Right ventricle myocardium inferior (tissue), 1 donor: ENCODE results near the gene LIPT2. TPM values are rescaled to one million over a fixed set of nuclear protein-coding genes. Genes with fewer than 3 reads are reported as not detected.
"Not testable (repeated sequence)": the region's sequence is repeated elsewhere in the genome, so short reads cannot be mapped to it uniquely, and the experiment has no call there.

Source experiments
- ATAC-seq: fragments of 200-7000 bp; cut with Tn5 transposase; one replicate; pipeline ENCODE4 v1.9.1; 2020; ENCODE audit warnings: mild to moderate bottlenecking, moderate library complexity
- DNase-seq: peaks from one replicate; pipeline ENCODE4 v3.0.0; 2021; ENCODE audit errors: missing footprints
- intact Hi-C: fragments of 100-400 bp; cut with DNase I; formaldehyde crosslinking; loops from one replicate; pipeline ENCODE4 v1.11.0; 2022
- long read RNA-seq: library from polyadenylated mRNA; unstranded; transcript quantifications from one replicate; pipeline ENCODE4 v2.0.0, GENCODE V29; 2021
- total RNA-seq: library from RNA; stranded (reverse); fragmentation: NEBNext Ultra II Directional; extraction: Animal tissue kit (Norgen Biotek cat#: 25700); gene quantifications from one replicate; pipeline ENCODE4 v1.2.1, GENCODE V29; 2021
- donor health status: DM: no; HTN: yes; CAD: no; lungs with severe emphysema.

The LIPT2 gene
- 0.49 TPM for total RNA-seq
- long read RNA-seq, partial matches to known transcripts: 0 of 1 reads
- long read RNA-seq, other reads (novel, unspliced or antisense): 0 of 1 reads

DNA sequence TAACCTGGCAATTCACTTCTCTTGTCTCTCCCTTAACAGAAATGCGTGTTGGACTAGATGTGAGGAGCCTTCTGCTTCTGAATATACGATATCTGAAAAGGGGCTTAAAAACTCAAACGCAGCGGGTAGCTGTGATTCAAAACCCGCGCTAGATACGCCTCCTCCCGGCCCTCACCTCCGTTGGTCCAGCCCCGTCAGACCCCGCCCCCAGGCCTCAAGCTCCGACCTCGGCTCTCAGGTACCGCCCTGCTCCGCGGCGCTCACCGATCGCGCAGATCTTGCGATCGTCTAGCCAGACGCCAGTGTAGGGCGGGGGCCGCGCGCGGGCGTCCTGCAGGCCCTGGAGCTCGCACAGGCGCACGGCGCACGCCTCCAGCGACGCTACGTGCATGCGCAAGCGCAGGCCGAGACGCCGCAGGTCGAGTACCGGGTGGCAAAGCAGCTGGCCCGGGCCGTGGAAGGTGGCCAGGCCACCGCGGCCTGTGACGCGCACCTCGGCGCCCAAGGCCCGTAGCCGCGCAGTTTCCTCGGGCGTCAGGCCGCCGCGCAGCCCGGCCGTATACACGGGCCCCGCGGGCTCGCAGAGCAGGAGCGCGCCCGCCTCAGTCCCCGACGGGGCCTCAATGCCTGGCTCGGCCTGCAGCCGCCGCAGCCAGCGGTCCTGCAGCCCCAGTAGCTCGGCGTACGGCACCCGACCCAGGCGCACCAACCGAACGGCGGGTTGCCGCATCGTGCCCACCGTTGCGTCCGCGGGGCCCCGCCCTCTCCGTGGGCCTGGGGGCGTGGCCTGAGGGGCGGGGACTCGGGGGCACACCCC lies at the start of gene LIPT2:
Gene LIPT2 (minus strand): TSS at position 751 of the 817 bp plus-strand sequence. CDS start 21 bp downstream, at position 730.
- intact Hi-C loops: no loop called here
- DNase-seq (peak; percentile 99), ATAC-seq (peak; percentile 99)

DNA sequence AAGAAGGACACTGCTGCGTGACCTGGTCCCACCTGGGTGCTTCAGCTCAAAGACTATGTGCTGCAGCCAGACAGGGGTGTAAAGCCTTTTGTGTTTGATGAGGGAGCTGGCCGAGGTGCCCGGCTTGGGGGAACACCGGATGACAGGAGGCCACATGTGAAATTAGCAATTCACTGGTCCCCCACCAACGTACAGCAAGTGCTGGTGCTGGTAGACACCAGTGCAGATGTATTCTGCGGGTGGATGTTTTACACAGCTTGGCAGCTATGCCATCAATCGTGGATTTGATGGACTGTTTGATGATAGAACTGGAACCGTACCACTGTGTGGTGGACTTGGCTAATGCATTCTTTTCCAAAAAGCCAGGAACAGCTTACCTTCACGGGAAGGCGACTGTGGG lies 47.9 kb upstream of the LIPT2 start:
- intact Hi-C loops: no loop called here
- ATAC-seq: no peak
- DNase-seq: no peak

DNA sequence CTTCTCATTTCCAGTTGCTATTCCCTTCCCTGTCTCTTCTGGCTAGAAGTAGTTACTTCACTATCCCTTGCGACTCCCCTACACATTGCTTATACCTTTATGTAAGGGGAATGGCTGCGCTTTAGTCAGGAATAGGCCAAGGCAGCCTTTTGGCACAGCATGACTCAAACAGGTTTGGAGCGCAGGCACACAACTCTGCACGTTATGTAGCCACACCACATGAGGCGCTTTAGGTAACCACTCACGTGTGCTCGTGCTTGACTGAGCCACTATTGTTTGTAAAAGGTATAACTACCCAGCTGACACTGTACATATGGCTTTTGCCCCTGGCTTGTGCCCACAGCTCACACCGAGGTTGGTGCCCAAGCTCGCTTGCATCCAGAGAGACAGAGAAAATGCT lies 46.7 kb upstream of the LIPT2 start:
- no peak for DNase-seq
- no peak for ATAC-seq
- intact Hi-C loops: no loop called here

DNA sequence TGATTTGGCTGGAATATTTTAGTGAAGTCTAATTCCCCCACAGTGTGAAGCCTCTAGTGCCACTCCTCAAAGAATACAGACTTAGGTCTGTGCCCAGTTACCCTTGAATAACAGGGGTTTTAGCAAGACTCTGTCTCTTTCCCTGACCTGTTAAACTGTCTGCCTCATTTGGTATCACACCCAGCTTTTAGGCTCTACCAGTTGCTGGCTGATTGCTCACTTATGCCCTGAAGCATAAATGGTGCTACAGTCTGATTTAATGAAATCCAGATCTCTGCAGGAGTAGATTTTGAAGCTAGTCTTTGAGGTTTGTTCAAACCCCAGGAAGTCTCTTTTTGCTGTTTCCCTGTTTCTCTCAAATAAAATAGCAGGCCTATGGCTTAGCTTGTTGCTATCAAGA lies 45.2 kb upstream of the LIPT2 start:
- no peak for DNase-seq
- intact Hi-C loops: no loop called here
- ATAC-seq: no peak

GRCh38 chr11:74535371-74536160 lies 42.0 kb upstream of the LIPT2 start:
- intact Hi-C loops: no loop called here
- no peak for ATAC-seq
- DNase-seq: no peak

GRCh38 chr11:74534946-74535275 lies 41.4 kb upstream of the LIPT2 start:
- ATAC-seq, intact Hi-C loops: not testable (repeated sequence)

DNA sequence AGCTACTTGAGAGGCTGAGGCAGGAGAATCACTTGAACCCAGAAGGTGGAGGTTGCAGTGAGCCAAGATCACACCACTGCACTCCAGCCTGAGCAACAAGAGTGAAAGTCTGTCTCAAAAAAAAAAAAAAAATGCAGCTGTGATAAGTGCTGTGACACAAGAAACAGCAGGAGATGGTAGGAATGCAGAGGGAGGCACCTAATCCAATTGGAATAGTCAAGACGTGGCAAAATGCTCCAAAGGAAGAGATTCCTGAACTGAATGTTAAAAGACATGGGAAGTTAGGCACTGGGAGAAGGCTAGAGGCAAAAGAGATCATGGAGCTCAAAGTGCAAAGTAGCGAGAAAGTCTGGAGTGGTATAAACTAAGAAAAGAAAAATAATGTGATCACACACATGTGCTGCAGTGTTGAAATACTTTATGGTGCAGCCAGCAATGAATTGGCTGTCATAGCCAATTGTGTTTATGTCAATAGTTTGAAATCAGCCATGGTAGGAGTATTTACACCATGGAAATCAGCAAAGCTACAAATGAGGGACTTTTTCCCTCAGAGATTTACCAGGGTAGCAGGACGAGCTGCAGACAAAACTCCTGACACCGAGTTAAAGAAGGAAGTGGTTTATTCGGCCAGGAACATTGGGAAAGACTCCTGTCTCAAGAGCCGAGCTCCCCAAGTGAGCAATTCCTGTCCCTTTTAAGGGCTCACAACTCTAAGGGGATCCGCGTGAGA lies 40.9 kb upstream of the LIPT2 start:
- intact Hi-C loops: no loop called here
- no peak for DNase-seq
- ATAC-seq: no peak

More at GRCh38 chr11:74534946-74535275, 41.4 kb upstream of the LIPT2 start:
- DNase-seq: not testable (repeated sequence)

GRCh38 chr11:74533421-74533820 lies 39.9 kb upstream of the LIPT2 start:
- DNase-seq (no peak), ATAC-seq (no peak)
- intact Hi-C loops: no loop called here

- DNase-seq: no peak
- no peak for ATAC-seq
- intact Hi-C loops: no loop called here
Observed at GRCh38 chr11:74532501-74533246, 39.1 kb upstream of the LIPT2 start.

DNA sequence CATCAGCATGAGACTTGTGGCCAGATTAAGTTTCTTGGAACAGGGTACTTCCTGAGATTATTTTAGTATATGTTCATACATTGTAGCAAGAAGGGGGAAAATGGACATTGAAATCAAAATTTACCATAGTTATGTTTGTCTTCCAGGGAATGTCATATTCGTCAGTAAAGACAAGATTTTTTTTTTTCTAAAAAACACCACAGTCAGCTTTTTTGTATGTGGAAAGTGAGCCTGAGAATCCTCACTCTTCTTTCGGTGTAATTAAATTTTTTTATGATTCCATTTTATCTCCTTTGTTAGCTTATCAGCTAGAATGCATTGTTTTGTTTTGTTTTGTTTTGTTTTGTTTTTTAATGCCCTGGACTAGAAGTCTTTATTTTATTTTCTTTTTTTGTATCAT lies 31.5 kb upstream of the LIPT2 start:
- DNase-seq: no peak
- intact Hi-C loops: no loop called here

DNA sequence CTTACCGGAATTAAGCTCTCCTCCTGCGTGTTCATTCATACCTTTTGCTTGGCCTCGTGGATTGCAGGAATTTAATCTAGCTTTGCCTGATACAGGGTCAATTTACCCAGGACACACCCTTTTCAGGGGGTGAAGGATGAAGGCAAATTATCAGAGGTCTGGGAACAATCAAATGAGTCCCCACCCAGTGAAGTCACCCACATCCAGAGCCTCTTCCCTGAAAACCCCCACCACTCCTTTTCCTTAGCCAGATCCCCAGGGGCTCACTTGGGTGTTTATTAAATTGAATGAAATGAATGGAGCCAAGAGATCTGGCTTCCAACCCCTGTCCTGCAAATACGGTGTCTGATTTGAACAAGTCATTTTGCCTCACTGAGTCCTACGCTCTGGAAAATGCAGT lies 31.0 kb upstream of the LIPT2 start:
- no peak for DNase-seq
- no peak for ATAC-seq
- intact Hi-C loops: no loop called here

More for the DNA sequence above, 31.5 kb upstream of the LIPT2 start:
- no peak for ATAC-seq

DNA sequence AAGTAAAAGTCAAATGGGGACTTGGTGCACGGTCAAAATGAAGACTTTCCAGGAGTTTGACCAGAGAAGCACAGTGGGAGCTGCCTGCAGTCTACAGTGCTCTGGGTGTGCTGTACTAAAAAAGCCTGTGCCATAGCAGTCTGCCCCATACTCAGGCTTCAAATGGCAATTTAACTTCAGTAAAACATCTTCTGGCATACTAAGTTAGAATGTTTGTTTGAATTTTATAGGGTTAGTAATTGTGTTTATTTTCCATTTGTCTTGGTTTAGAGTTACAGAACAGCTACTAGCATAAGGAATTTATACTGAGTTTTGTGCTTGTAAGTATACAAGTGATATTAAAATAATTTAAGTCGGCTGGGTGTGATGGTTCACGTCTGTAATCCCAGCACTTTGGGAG lies 29.3 kb upstream of the LIPT2 start:
- no peak for ATAC-seq
- intact Hi-C loops: no loop called here
- no peak for DNase-seq

GRCh38 chr11:74521666-74522252 lies 28.2 kb upstream of the LIPT2 start:
- DNase-seq: no peak
- ATAC-seq: no peak
- intact Hi-C loops: no loop called here

GRCh38 chr11:74520927-74521665 lies 27.6 kb upstream of the LIPT2 start:
- DNase-seq: no peak
- intact Hi-C loops: no loop called here
- no peak for ATAC-seq

DNA sequence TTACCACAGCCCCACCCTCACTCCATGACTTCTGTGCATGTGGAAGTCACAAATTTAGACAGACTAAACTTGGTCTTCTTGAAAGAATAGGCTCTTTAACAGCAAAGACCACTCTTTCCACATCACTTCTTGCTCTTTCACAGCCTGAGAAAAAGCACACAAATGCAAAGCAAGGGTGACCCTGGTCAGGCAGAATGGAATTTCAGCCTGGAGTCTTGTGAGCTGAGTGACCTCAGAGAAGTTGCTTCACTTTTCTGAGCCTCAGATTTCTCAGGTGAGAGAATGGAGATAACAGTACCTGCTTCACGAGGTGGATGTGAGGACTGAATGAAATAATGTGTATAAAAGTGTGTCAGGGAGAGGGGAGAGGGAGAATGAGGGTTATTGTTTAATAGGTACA lies 26.8 kb upstream of the LIPT2 start:
- ATAC-seq: no peak
- intact Hi-C loops: no loop called here
- no peak for DNase-seq

DNA sequence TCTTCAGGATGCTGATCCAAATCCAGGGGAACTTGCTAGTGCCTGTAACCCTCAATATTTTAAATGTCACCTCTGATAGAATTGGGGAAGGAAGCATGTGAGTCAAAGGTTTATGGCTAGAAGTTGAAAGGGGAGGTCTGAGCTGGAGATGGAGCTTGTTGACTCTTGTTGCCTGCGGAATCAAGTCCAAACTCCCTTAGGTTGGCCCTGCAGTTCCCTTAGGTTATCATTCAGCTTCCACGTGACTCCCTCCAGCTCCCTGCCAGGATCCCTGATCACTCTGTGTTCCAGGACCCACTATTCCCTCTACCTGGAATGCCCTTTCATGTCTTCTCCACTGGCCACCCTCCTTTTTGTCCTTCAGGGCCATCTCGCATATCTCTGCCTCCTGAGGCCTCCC lies 26.2 kb upstream of the LIPT2 start:
- intact Hi-C loops: no loop called here
- ATAC-seq (no peak), DNase-seq (no peak)

DNA sequence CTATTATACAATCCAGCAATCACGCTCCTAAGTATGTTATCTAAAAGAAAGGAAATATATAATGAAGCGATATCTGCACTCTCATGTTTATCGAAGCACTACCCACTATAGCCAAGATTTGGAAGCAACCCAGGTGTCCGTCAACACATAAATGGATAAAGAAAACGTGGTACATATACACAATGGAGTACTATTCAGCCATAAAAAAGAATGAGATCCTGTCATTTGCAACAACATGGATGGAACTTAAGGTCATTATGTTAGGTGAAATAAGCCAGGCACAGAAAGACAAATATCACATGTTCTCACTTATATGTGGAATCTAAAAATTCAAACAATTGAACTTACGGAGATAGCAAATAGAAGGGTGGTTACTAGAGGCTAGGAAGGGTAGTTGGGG lies 24.1 kb upstream of the LIPT2 start:
- intact Hi-C loops, ATAC-seq, DNase-seq: not testable (repeated sequence)

GRCh38 chr11:74507582-74507981 lies 14.1 kb upstream of the LIPT2 start:
- DNase-seq (no peak), ATAC-seq (no peak)
- intact Hi-C loops: no loop called here
